OCI-LY3 (cell line): ENCODE results near the gene SMIM32.

Experiments
- H2AFZ ChIP-seq: fragments of 200-600, 300-600 bp; shearing (Covaris generic); 2 replicates; pipeline ENCODE4 v1.6.0; 2014; ENCODE audit warnings: antibody characterized with exemption, low read depth, low read length
- H3K27ac ChIP-seq: fragments of 200-600, 300-600 bp; sonication (generic); 2 replicates; pipeline ENCODE4 v1.5.1; 2014; ENCODE audit warnings: mild to moderate bottlenecking, low read length, moderate library complexity, mixed read lengths
- H3K27me3 ChIP-seq: fragments of 200-600, 300-600 bp; sonication (generic); 2 replicates; pipeline ENCODE4 v1.6.1; 2014; ENCODE audit warnings: low read depth, low read length, mixed read lengths
- H3K36me3 ChIP-seq: fragments of 200-600, 300-600 bp; sonication (generic); replicated peaks from 2 replicates; pipeline ENCODE3; 2014; ENCODE audit warnings: low read depth, low read length, mixed read lengths
- H3K4me1 ChIP-seq: fragments of 300-600, 200-600 bp; sonication (generic); 2 replicates; pipeline ENCODE4 v1.6.1; 2014; ENCODE audit warnings: low read length, mixed read lengths
- H3K4me2 ChIP-seq: fragments of 200-600, 300-600 bp; sonication (generic); 2 replicates; pipeline ENCODE4 v1.6.1; 2014; ENCODE audit warnings: low read length, mixed read lengths
- H3K4me3 ChIP-seq: fragments of 300-600, 200-600 bp; sonication (generic); 2 replicates; pipeline ENCODE4 v1.5.1; 2014; ENCODE audit warnings: antibody characterized with exemption, mild to moderate bottlenecking, low read length, moderate library complexity
- H3K79me2 ChIP-seq: fragments of 300-600, 200-600 bp; shearing (Covaris generic); 2 replicates; pipeline ENCODE4 v1.6.1; 2014; ENCODE audit warnings: mild to moderate bottlenecking, low read length, mixed read lengths
- H3K9ac ChIP-seq: fragments of 300-600, 200-600 bp; shearing (Covaris generic); 2 replicates; pipeline ENCODE4 v1.6.0; 2014; ENCODE audit warnings: mild to moderate bottlenecking, low read length, moderate library complexity
- H3K9me3 ChIP-seq: fragments of 200-600, 300-600 bp; shearing (Covaris generic); 2 replicates; pipeline ENCODE4 v1.6.1; 2014; ENCODE audit warnings: low read length, mixed read lengths; ENCODE audit not compliant: insufficient read depth
- H4K20me1 ChIP-seq: fragments of 200-600, 300-600 bp; sonication (generic); 2 replicates; pipeline ENCODE4 v1.6.1; 2016; ENCODE audit warnings: low read length, mixed read lengths; ENCODE audit not compliant: insufficient read depth
- EZH2phosphoT487 ChIP-seq: fragments of 200-600 bp; shearing (Covaris generic); IDR thresholded peaks from 2 replicates; pipeline ENCODE4 v1.6.1; 2018; ENCODE audit warnings: antibody characterized with exemption, mixed run types, low read depth
- TF ChIP-seq, protein P1 (sequence below): fragments of 200-600, 300-600 bp; sonication (generic); IDR thresholded peaks from 2 replicates; pipeline ENCODE4 v1.5.1; 2014; ENCODE audit warnings: antibody characterized with exemption, low read length, low read depth

Gene SMIM32

DNA sequence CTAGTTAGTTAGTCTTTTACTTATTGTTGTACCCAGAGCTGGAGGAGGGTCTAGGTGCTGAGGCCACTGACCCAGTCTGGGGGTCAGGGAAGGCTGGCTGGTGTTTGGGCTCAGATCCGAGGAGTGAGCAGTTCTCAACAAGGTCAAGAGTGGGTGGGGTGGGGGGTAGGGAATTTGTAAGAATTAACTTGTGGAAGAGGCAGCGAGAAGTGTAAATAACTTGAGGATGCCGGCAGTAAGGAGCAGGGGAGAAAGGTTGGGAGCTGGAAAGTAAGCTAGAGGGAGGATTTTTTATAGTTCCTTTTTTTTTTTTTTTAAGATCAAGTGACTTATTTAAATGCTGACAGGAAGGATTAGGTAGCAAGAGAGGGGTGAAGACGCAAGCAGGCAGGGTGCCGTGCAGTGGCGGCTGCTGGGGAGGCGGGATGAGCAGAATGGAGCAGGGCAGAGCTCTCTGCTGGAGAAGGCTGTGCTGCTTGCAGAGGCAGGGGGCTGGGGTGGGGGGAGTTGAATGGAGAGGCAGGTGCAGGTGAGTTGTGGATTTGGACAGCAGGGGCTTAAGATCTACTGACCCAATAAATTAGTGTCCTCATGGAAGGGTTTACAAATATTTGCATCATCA lies 35.3 kb upstream of the SMIM32 start:
- H3K27ac ChIP-seq = no peak overlapping the region
- no peaks in the 10 kb centered on the region for H3K79me2 ChIP-seq
- H3K4me2 ChIP-seq = no peak overlapping the region
- no peak overlapping the region for H3K4me3 ChIP-seq
- H3K9ac ChIP-seq = no peak overlapping the region
- no peaks in the 10 kb centered on the region for H3K4me1 ChIP-seq
- no peaks in the 10 kb centered on the region for H3K9me3 ChIP-seq
- no peaks in the 10 kb centered on the region for H4K20me1 ChIP-seq
- 0 out of 2 replicates have a peak, but pooled peaks cover 3% of the 10 kb centered on the region for H3K27me3 ChIP-seq
- no peaks in the 10 kb centered on the region for H3K36me3 ChIP-seq
- no peak overlapping the region for H2AFZ ChIP-seq
- TF ChIP-seq, protein P1, sequence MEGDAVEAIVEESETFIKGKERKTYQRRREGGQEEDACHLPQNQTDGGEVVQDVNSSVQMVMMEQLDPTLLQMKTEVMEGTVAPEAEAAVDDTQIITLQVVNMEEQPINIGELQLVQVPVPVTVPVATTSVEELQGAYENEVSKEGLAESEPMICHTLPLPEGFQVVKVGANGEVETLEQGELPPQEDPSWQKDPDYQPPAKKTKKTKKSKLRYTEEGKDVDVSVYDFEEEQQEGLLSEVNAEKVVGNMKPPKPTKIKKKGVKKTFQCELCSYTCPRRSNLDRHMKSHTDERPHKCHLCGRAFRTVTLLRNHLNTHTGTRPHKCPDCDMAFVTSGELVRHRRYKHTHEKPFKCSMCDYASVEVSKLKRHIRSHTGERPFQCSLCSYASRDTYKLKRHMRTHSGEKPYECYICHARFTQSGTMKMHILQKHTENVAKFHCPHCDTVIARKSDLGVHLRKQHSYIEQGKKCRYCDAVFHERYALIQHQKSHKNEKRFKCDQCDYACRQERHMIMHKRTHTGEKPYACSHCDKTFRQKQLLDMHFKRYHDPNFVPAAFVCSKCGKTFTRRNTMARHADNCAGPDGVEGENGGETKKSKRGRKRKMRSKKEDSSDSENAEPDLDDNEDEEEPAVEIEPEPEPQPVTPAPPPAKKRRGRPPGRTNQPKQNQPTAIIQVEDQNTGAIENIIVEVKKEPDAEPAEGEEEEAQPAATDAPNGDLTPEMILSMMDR = no peak
- TF ChIP-seq EZH2phosphoT487 = no peak

DNA sequence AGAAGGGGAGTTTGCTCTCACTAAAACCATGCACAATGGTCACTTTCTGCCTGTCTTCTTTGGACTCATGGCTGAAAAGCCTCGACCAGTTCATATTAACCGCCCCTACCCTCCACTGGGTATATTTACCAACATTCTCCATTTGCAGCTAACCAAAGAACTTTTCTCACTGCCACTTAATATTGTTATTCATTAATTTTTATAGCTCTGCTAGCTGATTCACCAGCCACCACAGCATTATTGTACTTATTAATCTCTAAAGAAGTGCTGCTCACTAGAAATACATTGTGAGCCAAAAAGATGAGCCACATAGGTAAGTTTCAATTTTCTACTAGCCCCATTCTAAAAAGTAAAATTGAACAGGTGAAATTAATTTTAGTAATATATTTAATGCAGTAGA lies 33.4 kb upstream of the SMIM32 start:
- Histone ChIP-seq H3K36me3 (no peaks in the 10 kb centered on the region), H2AFZ (no peak overlapping the region), H4K20me1 (no peaks in the 10 kb centered on the region), H3K9me3 (no peaks in the 10 kb centered on the region), H3K4me2 (no peak overlapping the region), H3K4me1 (no peaks in the 10 kb centered on the region), H3K4me3 (no peak overlapping the region), H3K27ac (no peak overlapping the region), H3K9ac (no peak overlapping the region), H3K27me3 (peaks cover 7% of the 10 kb centered on the region; the same call in 1 of the 2 replicates), H3K79me2 (no peaks in the 10 kb centered on the region)
- TF ChIP-seq, protein P1 = no peak

DNA sequence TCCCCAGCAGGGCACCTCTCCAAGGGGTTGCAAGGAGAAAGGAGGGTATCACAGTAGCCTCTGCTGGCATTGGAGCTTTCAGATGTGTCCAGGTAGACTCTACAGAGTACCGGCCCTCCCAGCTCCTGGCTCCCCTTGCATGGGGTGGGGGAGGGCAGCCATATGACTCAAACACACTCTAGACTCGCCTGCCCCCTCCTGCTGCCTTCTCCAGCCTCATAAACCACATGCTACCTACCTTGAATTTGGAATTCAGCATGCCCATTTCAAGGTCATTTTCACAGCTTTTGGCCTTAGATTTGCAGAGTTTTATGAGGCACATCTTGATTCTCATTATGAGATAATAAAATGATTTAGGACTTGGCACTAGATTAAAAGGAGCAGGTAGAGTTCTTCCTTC lies 32.8 kb upstream of the SMIM32 start:
- H3K9me3 ChIP-seq = no peaks in the 10 kb centered on the region
- no peaks in the 10 kb centered on the region for H3K4me1 ChIP-seq
- H2AFZ ChIP-seq = no peak overlapping the region
- TF ChIP-seq, protein P1 = no peak
- TF ChIP-seq EZH2phosphoT487 = no peak
- H3K4me3 ChIP-seq = no peak overlapping the region
- H3K27me3 ChIP-seq = peaks cover 7% of the 10 kb centered on the region; the same call in 1 of the 2 replicates
- H3K79me2 ChIP-seq = no peaks in the 10 kb centered on the region
- no peak overlapping the region for H3K4me2 ChIP-seq
- no peaks in the 10 kb centered on the region for H3K36me3 ChIP-seq
- no peak overlapping the region for H3K9ac ChIP-seq
- no peak overlapping the region for H3K27ac ChIP-seq
- no peaks in the 10 kb centered on the region for H4K20me1 ChIP-seq

DNA sequence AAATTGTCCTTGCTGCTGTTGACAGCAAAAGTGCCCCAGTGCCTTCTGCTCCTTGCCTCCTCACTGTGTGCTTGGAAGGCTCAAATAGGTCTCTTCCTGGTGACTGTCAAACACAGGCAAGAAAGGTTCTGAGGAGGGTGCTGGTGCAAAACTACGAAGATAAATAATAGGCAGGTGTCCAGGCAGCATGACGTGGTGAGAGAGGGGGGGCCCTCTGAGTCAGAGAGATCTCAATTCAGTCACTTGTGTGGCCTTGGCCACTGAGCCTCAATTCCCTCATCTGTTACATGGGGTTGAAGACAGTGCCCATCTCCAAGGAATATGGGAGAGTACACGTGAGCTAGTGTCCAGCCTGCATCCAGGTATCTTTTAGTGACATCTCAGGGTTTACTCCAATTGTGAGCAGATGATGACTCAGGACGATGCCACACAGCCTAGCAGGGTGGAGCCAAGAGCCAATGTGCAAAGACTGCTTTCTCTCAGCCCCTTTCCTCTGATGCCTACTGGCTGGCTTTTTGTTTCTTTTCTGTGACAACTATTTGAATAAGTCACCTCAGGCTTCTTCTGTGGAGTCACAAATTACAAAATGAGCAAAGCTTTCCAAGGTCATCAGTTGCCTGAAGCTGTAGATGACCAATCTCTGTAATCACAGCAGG lies 29.7 kb upstream of the SMIM32 start:
- Histone ChIP-seq H3K4me2 (no peak overlapping the region), H3K4me1 (no peaks in the 10 kb centered on the region), H4K20me1 (no peaks in the 10 kb centered on the region), H3K27ac (no peak overlapping the region), H3K9ac (no peak overlapping the region), H2AFZ (no peak overlapping the region), H3K36me3 (no peaks in the 10 kb centered on the region), H3K79me2 (no peaks in the 10 kb centered on the region), H3K4me3 (no peak overlapping the region), H3K9me3 (no peaks in the 10 kb centered on the region), H3K27me3 (peaks cover 8% of the 10 kb centered on the region; the same call in 1 of the 2 replicates)
- TF ChIP-seq, protein P1 = no peak
- no peak for TF ChIP-seq EZH2phosphoT487
